NCI-H1048 (cell line): Measurements from ENCODE around the gene BCKDHA.
"Not testable (repeated sequence)": the region's sequence is repeated elsewhere in the genome, so short reads cannot be mapped to it uniquely, and the experiment has no call there.

Experiments used
- DNase-seq: peaks from one replicate; lab custom pipeline; 2025; lab: John Stamatoyannopoulos, UW

Gene BCKDHA

GRCh38 chr19:41447732-41448332, 50.2 kb downstream of the BCKDHA start:
- no peak for DNase-seq

DNA sequence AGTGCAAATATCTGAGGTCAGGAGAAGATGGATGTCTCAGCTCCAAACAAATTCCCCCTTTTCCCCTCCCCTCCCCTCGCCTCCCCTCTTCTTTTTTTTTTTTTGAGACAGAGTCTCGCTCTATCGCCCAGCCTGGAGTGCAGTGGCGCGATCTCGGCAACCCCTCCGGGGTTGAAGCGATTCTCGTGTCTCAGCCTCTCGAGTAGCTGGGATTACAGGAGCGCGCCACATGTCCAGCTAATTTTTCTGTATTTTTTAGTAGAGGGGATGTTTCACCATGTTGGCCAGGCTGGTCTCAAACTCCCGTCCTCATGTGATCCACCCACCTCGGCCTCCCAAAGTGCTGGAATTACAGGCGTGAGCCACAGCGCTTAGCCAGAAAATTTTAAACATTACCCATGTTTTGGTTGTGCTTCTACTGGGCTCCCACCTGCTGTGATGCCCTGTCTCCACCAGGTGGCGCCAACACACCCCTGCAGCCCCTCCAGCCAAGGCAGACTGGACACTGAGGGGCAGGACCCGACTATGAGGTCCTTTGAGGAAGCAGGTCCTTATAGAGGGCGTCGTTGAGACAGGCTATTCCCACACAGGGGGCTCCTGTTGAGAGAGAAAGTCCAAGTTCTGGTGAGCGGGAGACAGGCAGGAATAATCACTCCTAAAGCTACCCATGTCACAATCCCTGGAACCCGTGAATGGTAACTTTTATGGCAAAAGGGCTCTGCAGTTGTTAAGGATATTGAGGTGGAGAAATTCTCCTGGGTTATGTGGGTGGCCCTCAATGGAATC, 51.7 kb downstream of the BCKDHA start:
- DNase-seq, result no peak

GRCh38 chr19:41449865-41450178, 52.2 kb downstream of the BCKDHA start:
- DNase-seq, result no peak

GRCh38 chr19:41452584-41453275, 55.1 kb downstream of the BCKDHA start:
- DNase-seq, result no peak

GRCh38 chr19:41455936-41456335, 58.3 kb downstream of the BCKDHA start:
- DNase-seq, result no peak

DNA sequence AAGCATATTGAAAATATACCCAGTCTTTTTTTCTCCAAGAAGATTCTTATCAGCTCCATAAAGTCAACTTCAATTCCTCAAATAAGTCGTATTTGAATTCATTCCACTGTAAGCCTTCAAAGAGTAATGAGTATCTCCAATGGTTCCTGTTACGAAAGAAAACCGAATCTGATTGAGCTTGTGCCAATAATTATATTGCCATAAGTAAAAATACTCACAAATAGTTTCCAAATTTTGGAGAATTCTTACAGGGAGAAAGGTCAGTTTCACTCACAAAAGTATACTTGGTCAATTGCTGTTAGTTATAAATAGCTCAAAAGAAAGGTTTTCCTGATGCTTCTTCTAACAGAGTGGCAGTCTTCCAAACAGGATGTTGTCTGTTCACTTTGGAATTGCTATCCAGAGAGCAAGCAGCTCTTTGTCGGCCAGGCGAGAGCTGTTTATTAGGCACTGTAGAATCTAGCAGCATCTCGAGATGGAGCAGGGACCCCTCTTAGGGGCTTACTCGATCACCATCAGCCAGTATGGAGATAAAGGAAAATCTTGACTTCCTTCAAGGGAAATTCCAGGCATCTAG, 58.8 kb downstream of the BCKDHA start:
- no peak for DNase-seq

DNA sequence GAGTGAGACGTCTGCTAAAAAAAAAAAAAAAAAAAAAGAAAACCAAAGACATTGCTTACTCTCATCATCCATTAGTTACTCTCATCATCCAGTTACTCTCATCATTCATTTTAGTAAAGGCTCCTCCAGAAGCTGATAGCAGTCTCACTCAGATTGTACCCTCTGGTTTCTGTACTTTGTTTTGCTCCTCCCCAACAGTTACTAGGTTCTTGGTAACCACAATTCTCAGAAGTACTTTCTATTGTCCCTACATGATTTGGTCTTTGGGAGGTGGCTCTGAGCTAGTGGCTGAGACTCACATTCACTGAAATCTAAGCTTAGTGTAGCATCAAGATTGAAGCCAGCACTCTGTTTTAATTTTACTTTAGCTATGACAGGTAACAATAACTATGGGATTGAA, 59.6 kb downstream of the BCKDHA start:
- no peak for DNase-seq

GRCh38 chr19:41462497-41462896, 64.9 kb downstream of the BCKDHA start:
- no peak for DNase-seq

DNA sequence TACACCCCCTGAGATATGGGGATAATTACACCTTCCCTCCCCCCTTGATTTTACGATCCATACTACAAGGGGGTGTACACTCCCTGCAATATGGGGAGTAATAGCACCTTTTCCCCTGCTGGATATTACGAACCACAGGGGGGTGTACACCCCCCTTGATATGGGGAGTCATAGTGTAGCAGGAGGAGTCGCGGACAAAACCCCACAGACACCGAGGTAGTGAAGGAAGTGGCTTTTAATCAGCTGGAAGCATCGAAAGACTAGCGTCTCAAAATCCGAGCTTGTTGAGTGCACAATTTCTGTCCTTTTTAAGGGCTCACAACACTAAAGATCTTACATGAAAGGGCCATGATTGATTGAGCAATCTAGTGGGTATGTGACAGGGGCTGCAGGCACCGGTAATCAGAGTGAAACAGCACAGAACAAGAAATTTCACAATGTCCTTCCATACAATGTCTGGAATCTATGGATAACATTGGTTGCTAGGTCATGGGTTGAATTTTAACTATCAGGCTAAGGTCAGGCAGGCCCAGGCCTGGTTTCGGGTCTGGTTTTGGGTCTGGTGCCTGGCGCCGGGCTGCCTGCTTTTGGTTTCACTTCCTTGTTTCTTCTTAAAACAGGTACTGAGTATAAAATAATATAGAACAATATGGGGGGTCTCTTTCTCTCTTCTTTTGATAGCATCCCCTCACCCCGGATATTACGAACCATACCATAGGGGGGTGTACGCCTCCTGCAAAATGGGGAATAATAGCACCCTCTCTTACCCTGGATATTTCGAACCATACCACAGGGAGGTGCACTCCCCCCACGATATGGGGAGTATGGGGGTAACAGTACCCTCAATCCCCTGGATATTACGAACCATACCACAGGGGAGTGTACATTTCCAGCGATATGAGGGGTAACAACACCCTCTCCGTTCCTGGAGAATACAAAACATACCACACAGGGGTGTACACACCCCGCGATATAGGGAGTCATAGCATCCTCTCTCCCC, 65.9 kb downstream of the BCKDHA start:
- not testable (repeated sequence) for DNase-seq
